HFFc6 (cell line): Measurements from ENCODE around the gene RAPGEF4. TPM values are rescaled to one million over a fixed set of nuclear protein-coding genes. Genes with fewer than 3 reads are reported as not detected.

ENCODE experiments used
- DNase-seq: peaks from one replicate; pipeline ENCODE4 v3.0.0-alpha.2; 2018
- H3K27ac Mint-ChIP-seq: 2 replicates; pipeline ENCODE4 v1.8.0; 2020; ENCODE audit warnings: mild to moderate bottlenecking, mixed read lengths
- H3K27me3 Mint-ChIP-seq: 2 replicates; pipeline ENCODE4 v1.8.0; 2021; ENCODE audit warnings: mild to moderate bottlenecking, moderate library complexity, mixed read lengths; ENCODE audit not compliant: insufficient read depth
- H3K36me3 Mint-ChIP-seq: 2 replicates; pipeline ENCODE4 v1.8.0; 2021; ENCODE audit warnings: low read depth, mixed read lengths
- H3K4me1 Mint-ChIP-seq: 2 replicates; pipeline ENCODE4 v1.8.0; 2020; ENCODE audit warnings: low read depth, mixed read lengths
- H3K4me3 Mint-ChIP-seq: 2 replicates; pipeline ENCODE4 v1.8.0; 2020; ENCODE audit warnings: mild to moderate bottlenecking, moderate library complexity, mixed read lengths
- H3K9me3 Mint-ChIP-seq: 2 replicates; pipeline ENCODE4 v1.8.0; 2020; ENCODE audit warnings: mild to moderate bottlenecking, mixed read lengths
- total RNA-seq, 6 experiments: library from RNA; stranded (reverse); fragmentation: NEBNext Ultra II Directional; extraction: Animal tissue kit (Norgen Biotek cat#: 25700); gene quantifications; 2 replicates in 1 of 6; 3 replicates in 5 of 6; pipeline ENCODE4 v1.2.3, GENCODE V29; 2021
- TF ChIP-seq, protein P1 (sequence below): fragments of 200-600 bp; sonication (generic); IDR thresholded peaks from 2 replicates; pipeline ENCODE4 v1.5.0; 2021; ENCODE audit warnings: antibody characterized with exemption, mild to moderate bottlenecking

Gene RAPGEF4
- total RNA-seq, 6 experiments from 2014 or later = 0.14 to 0.37 (median 0.18) TPM

DNA sequence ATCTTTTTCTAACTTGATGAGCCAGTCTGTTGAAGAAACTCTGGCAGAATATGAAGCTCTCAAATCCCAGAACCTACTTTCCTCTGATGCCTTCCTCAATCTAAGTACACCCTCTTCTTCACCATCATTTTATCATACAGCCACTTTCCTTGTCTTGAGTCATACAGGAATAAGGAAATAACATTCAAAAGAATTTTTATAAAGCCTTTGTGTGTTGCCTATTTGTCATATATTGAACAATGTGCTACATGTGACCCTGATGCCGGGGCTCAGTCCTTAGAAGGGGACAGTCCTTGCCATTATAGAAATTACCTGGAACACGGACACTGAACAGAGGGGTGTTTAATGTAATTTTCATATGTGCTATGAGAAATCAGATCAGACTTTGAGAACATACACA lies 27.4 kb downstream of the RAPGEF4 start:
- peaks cover 30% of the 10 kb centered on the region for H3K27me3 Mint-ChIP-seq

DNA sequence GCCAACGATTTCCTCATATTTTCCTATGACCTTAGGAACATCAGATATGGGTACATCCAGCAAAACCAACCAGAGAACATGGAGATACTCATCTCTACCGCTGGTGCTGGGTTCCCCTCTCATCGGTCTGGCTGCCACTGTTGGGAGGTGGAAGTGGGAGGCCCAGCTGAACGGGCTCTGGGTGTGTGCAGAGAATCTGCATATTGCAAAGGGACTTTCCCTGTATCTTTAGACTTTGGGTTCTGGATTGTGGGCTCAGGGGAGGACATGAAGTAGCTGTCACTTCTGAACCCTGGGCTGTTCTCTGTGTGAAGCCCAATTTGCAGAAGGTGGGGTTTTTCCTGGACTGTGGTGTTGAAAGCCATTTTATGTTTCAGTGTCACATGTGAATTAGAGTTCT lies 30.0 kb downstream of the RAPGEF4 start:
- H3K27me3 Mint-ChIP-seq = peaks cover 25% of the 10 kb centered on the region
- H3K27ac Mint-ChIP-seq = no peak overlapping the region
- H3K36me3 Mint-ChIP-seq = peaks cover 9% of the 10 kb centered on the region; the same call in 1 of the 2 replicates
- no peak overlapping the region for H3K4me3 Mint-ChIP-seq
- no peak for DNase-seq
- no peaks in the 10 kb centered on the region for H3K4me1 Mint-ChIP-seq
- TF ChIP-seq, protein P1, sequence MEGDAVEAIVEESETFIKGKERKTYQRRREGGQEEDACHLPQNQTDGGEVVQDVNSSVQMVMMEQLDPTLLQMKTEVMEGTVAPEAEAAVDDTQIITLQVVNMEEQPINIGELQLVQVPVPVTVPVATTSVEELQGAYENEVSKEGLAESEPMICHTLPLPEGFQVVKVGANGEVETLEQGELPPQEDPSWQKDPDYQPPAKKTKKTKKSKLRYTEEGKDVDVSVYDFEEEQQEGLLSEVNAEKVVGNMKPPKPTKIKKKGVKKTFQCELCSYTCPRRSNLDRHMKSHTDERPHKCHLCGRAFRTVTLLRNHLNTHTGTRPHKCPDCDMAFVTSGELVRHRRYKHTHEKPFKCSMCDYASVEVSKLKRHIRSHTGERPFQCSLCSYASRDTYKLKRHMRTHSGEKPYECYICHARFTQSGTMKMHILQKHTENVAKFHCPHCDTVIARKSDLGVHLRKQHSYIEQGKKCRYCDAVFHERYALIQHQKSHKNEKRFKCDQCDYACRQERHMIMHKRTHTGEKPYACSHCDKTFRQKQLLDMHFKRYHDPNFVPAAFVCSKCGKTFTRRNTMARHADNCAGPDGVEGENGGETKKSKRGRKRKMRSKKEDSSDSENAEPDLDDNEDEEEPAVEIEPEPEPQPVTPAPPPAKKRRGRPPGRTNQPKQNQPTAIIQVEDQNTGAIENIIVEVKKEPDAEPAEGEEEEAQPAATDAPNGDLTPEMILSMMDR = no peak
- H3K9me3 Mint-ChIP-seq = peaks cover 9% of the 10 kb centered on the region

More for the DNA sequence above, 27.4 kb downstream of the RAPGEF4 start:
- DNase-seq = no peak
- no peak overlapping the region for H3K4me3 Mint-ChIP-seq
- H3K36me3 Mint-ChIP-seq = peaks cover 13% of the 10 kb centered on the region
- H3K27ac Mint-ChIP-seq = no peak overlapping the region
- no peaks in the 10 kb centered on the region for H3K4me1 Mint-ChIP-seq
- TF ChIP-seq, protein P1 = no peak
- H3K9me3 Mint-ChIP-seq = peaks cover 18% of the 10 kb centered on the region

DNA sequence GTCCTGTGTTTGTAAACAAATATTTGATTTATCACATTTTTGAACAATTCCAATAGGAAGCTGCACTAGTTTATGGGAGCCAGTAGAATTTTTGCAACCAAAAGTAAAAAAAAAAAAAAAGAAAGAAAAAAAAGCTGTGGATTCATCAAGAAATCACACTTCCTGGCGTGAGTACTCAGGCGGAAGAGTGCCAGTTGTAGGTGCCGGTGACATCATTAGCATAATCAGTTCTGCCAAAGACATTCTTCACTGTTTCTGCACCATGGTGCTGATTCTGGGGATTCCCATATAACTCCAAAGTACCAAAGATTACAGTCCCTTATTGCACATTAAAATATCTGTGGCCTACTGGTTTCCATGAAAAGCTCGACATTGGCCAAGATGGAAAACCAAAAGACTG lies 32.8 kb downstream of the RAPGEF4 start:
- DNase-seq = no peak
- H3K9me3 Mint-ChIP-seq = no peaks in the 10 kb centered on the region
- TF ChIP-seq, protein P1 = no peak
- no peaks in the 10 kb centered on the region for H3K36me3 Mint-ChIP-seq
- H3K27ac Mint-ChIP-seq = no peak overlapping the region
- H3K4me3 Mint-ChIP-seq = no peak overlapping the region
- peaks cover 13% of the 10 kb centered on the region for H3K27me3 Mint-ChIP-seq
- H3K4me1 Mint-ChIP-seq = no peaks in the 10 kb centered on the region

DNA sequence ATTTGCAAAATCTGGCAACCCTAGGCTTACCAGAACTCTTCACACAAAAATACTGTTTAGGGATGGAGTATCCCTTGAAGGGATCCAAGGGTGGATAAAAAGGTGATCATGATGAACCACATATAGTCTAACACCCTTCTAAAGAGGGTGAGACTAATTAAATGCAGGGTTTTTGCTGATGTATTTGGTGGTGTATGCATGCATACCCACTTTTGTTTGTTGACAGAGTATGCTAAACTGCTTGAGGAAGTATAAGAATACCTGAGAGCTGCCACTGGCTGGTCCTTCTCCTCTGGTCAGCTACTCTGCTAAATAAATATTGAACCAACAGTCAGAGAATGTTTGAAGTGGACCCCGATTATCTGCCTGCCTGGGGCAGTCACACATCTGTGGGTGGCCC lies 34.2 kb downstream of the RAPGEF4 start:
- Mint-ChIP-seq H3K27me3 (peaks cover 12% of the 10 kb centered on the region), H3K4me3 (no peak overlapping the region), H3K9me3 (no peaks in the 10 kb centered on the region), H3K4me1 (no peaks in the 10 kb centered on the region), H3K27ac (no peak overlapping the region), H3K36me3 (no peaks in the 10 kb centered on the region)
- DNase-seq = no peak
- TF ChIP-seq, protein P1 = no peak

DNA sequence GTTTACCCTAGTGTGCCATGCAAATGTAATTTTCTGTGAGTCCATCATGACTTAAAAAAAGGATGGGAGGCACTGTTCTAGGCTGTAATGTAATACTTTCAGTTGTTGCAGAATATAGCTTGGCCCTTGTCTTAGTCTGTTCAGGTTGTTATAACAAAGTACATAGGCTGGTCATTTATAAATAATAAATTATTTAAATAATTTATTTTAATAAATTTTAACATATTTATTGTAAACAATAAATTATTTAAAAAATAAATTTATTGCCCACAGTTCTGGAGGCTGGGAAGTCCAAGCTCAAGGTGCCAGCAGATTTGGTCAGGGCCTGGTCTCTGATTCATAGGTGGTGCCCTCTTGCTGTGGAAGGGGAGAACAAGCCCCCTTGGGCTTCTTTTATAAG lies 35.2 kb downstream of the RAPGEF4 start:
- Mint-ChIP-seq H3K27me3 (peaks cover 7% of the 10 kb centered on the region), H3K9me3 (no peaks in the 10 kb centered on the region), H3K36me3 (no peaks in the 10 kb centered on the region)

More for the DNA sequence above, 35.2 kb downstream of the RAPGEF4 start:
- TF ChIP-seq, protein P1 = no peak
- no peak for DNase-seq
- Mint-ChIP-seq H3K4me1 (no peaks in the 10 kb centered on the region), H3K4me3 (no peak overlapping the region), H3K27ac (no peak overlapping the region)
